OCI-LY7 (cell line): ENCODE results near the gene FGFRL1.

Experiments used
- EZH2phosphoT487 ChIP-seq: fragments of 200-600 bp; sonication (generic); IDR thresholded peaks from 2 replicates; pipeline ENCODE4 v1.6.1; 2018; ENCODE audit warnings: low read depth, borderline replicate concordance, mild to moderate bottlenecking, mixed run types, antibody characterized with exemption, low read length, moderate library complexity, mixed read lengths
- TF ChIP-seq, protein P1 (sequence below): fragments of 200-600 bp; sonication (generic); conservative IDR thresholded peaks from 2 replicates; pipeline ENCODE4 v1.5.1; 2014; ENCODE audit warnings: mild to moderate bottlenecking, antibody characterized with exemption, low read length, moderate library complexity, mixed read lengths

DNA sequence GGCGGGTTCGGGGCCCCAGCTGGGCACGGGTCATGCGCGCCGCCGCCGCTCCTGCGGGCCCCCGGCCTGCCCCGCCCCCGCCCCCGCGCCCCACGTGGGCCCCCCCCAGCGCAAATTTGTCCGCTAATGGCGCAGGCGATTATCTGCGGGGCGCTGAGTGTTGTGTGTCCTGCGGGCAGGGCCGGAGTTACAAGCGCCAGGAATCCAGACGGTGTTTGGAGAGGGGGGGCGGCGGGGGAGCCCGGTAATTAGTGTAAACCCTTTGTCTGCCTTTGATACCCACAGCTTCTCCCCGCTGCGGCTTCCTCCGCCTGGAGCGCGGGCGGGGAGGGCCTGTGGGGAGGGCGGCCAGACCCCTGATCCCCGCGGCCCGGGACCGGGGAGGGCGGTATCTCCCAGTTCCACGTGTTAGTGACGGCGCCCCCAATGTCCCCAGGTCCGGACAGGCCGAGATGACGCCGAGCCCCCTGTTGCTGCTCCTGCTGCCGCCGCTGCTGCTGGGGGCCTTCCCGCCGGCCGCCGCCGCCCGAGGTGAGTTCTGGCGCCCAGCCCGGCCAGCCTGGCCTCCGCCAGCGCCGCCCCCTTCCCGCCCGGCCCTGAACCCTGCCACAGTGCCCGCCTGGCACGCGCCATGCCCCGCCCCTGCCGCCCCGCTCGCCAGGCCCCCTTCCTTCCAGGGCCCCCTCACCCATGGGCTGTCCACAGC is 761 bp downstream of the FGFRL1 start:
- TF ChIP-seq, protein P1, sequence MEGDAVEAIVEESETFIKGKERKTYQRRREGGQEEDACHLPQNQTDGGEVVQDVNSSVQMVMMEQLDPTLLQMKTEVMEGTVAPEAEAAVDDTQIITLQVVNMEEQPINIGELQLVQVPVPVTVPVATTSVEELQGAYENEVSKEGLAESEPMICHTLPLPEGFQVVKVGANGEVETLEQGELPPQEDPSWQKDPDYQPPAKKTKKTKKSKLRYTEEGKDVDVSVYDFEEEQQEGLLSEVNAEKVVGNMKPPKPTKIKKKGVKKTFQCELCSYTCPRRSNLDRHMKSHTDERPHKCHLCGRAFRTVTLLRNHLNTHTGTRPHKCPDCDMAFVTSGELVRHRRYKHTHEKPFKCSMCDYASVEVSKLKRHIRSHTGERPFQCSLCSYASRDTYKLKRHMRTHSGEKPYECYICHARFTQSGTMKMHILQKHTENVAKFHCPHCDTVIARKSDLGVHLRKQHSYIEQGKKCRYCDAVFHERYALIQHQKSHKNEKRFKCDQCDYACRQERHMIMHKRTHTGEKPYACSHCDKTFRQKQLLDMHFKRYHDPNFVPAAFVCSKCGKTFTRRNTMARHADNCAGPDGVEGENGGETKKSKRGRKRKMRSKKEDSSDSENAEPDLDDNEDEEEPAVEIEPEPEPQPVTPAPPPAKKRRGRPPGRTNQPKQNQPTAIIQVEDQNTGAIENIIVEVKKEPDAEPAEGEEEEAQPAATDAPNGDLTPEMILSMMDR: no peak
- TF ChIP-seq EZH2phosphoT487: no peak
